Kidney tubule cell (primary cell): ENCODE data around the gene HBM.
"Not testable (repeated sequence)": the region's sequence is repeated elsewhere in the genome, so short reads cannot be mapped to it uniquely, and the experiment has no call there.

Experiments used
- DNase-seq: peaks from one replicate; pipeline ENCODE4 v3.0.0-alpha.2; 2018; ENCODE audit warnings: low spot score

Gene HBM, protein sequence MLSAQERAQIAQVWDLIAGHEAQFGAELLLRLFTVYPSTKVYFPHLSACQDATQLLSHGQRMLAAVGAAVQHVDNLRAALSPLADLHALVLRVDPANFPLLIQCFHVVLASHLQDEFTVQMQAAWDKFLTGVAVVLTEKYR

DNA sequence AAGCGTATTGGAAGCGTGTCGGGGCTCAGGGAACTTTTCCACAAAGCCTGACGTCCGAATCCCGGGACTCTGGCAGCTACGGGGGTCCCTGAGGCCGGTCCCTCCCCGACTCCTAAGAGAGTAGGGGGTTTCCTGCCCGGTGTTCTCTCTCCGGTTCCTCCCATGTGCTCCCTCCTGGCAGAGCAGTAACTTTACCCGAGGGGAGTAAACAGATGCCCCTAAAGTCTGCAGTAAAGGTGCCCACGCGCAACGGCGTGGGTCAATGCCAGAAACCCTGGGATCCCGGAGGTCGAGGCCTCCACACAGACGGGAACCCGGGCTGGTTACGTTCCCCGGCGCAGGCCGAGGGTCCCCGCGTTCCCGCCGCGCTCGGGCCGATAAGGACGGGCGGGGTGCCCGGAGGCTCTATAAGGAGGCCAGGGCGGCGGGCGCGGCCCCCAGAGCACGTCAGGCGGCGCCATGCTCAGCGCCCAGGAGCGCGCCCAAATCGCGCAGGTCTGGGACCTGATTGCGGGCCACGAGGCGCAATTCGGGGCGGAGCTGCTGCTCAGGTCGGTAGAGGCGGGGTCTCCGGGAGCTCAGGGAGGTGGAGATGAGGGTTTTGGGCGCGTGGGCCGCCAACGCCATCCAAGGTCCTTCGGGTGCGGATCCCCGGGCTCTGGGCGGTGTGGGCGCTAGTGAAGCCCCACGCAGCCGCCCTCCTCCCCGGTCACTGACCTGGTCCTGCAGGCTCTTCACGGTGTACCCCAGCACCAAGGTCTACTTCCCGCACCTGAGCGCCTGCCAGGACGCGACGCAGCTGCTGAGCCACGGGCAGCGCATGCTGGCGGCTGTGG, at the start of gene HBM:
Gene HBM, plus strand, starts transcription at position 440 of the 836 bp plus-strand sequence. Its CDS starts 20 bp downstream, at position 460.
- no peak for DNase-seq

GRCh38 chr16:116015-116414, 49.8 kb upstream of the HBM start:
- no peak for DNase-seq

GRCh38 chr16:117379-118365, 48.1 kb upstream of the HBM start:
- peak; percentile 65 for DNase-seq

DNA sequence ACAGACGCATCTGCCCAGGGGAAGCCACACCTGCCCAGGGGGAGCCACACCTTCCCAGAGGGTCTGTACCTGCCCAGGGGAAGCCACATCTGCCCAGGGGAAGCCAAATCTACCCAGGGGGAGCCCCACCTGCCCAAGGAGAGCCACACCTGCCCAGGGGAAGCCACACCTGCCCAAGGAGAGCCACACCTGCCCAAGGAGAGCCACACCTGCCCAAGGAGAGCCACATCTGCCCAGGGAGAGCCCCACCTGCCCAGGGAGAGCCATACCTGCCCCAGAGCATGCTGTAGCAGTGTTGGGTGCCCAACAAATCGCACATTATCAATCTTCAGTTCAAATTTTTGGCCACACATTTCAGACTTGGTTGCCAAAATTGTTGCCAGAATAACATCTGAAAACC, 46.9 kb upstream of the HBM start:
- DNase-seq = no peak

DNA sequence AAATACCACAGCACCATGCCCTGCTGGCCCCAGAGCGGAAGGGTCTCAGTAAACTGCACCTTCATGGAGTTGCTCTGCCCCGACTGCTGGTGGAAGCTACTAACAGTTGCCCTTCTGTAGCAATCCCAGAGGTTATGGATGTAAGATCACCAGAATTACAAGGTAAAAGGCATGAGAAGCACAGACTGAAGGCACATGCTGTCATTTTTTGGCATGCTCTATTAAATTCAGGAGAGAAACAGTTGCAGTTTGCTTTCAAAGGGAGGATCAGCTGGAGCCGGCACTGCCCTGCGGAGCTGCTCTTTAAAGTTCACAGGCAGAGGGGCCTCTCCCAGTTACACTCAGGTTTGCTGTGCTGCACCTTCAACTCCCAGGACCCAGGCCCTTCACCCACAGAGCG, 46.5 kb upstream of the HBM start:
- DNase-seq = no peak

DNA sequence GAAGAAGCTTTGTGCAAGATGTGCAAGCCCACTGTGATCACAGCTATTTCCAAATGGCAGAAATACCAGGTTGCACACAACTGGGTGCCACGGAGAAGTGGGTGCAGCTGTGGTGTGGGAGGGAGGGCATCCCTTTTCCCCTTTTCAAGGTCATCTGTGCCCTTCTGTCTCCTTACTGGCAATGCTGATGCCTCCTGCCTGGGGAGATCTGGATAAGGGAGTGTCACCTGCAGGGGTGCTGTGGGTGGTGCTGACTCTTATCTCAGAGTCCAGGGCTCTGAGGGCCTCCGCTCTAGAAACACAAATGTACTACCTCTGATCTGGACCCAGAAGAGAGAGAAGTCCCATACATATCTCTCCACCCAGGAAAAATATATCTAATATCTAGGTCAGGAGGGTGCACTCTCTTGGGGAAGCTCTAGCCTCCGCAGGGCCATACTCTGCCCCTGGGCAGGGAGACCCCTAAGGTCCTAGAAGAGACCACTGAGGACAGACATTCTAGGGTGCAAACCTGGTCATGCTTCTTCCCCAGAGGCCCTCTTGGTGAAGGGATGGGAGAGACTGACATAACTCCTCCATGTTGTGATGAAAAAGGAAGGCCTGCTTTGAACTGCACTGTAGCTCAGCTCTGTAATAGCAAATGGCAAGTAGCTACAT, 45.8 kb upstream of the HBM start:
- no peak for DNase-seq

DNA sequence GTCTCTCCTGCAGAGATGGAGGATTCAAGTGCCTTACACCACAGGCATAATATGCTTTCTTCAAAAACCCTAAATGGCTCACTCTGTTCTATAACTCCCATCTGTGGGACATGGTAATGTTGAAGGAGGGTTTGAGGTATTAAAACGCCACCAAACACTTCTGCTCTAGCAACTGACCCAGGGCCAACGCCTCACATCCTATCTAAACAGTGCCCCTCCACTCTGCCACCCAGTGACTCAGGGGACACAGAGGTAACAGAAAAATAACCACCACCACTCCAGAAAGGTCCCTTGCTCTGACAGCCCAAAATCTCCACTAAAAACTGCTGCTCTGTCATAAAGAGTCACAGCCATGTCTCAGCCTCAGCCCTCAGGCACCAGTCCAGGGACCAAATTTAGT, 45.0 kb upstream of the HBM start:
- no peak for DNase-seq

DNA sequence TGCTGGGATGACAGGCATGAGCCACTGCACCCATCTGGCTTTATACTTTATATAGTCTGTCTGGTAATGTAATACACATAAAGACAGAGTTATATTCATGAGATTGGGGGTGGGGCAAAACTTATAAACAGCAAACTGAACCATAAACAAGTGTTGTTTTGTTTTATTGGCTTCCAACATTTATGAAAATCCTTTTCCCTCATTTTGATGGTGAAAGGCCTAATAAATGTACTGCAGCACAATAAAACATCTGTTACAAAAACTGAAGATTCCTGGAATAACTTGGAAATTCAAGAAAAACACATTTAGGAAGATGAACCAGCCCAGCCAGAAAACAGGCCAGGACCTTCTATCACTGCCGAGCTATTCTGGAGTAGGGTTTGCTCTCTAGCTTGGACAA, 43.4 kb upstream of the HBM start:
- no peak for DNase-seq

DNA sequence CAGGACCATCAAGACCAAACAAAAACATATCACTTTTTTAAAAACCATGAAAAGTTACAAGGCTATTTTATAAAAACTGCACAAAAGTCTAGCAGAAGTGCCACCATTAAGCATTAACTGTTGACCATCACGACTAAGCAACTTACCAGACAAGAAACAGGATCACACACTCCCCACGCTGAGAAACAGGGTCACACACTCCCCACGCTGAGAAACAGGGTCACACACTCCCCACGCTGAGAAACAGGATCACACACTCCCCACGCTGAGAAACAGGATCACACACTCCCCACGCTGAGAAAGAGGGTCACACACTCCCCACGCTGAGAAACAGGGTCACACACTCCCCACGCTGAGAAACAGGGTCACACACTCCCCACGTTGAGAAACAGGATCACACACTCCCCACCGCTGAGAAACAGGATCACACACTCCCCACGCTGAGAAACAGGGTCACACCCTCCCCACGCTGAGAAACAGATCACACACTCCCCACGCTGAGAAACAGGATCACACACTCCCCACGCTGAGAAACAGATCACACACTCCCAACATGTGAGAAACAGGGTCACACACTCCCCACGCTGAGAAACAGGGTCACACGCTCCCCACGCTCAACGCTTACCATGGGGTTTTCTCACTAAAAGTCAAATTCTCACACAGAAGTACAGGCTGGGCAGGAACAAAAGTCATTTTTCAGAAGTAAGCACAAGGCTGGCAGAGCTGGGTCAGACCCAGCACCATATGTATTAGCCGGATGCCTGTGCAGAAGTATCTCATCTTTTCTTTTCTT, 42.0 kb upstream of the HBM start:
- not testable (repeated sequence) for DNase-seq

DNA sequence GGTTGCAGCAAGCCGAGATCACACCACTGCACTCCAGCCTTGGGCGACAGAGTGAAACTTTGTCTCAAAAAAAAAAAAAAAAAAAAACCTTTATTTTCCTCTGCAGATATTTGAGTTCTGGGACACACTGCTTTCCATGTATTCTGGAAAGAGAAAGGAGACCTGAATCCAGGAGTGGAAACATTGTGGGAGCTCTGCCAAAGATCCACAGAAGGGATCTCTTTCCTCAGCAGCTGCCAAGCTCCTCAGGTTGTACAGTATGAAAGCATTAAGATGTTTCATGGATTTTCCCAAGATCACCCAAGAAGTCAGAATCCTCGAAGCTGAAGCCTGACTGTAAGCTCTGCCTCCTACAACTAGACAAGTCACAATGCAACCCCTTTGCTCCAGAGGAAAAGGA, 40.8 kb upstream of the HBM start:
- no peak for DNase-seq

DNA sequence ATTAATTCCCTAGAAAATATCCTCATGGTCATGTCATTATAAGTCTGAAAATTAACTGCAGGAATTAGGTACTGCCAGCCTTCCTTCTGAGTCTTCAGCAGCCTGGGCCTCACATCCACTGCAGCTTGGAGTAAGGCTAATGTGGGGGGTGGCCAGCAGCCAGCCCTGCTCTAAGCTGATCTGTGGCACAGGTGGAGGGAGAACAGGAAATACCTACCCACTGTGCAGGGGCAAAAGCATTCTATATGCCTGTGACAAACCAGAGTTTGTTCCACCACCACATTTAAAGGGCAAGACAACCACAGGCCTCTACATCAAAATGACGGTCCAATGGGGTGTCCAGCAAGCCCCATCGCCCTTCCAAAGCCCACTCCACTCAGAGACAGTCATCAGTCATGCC, 36.7 kb upstream of the HBM start:
- no peak for DNase-seq

- no peak for DNase-seq
These were observed 35.1 kb upstream of the HBM start for GRCh38 chr16:130533-131173.

- DNase-seq = no peak
These were observed 33.7 kb upstream of the HBM start for GRCh38 chr16:132120-132519.

DNA sequence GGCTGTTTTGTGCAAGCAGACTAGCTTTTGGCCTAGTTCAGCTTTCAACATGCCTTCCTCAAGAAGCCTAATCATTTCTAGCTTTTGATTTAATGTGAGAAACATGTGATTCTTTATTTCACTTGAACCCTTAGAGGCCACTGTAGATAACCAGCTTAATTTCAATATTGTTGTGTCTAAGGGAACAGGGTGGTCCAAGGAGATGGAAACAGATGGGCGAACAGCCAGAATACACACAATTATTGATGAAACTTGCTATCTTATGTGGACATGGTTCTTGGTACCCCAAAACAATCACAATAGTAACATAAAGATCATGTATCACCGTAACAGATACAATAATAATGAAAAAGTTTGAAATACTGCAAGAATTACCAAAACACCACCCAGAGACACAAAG, 32.1 kb upstream of the HBM start:
- DNase-seq = no peak

DNA sequence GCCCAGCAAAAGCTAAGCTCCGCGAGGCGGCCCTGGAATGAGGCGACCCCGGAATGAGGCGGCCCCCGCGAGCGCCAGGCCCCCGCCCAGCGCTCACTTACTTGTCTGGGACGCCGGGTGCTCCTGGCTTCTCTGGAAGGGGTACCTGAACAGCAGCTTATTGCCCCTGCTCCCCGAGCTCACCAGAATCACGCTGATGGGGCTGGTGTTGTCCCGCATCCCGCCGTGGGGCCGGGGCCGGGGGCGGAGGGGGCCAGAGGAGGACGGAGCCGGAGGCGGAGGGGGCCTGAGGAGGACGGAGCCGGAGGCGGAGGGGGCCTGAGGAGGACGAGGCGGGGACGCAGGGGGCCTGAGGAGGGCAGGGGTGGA, 27.7 kb upstream of the HBM start:
- peak; percentile 7 for DNase-seq

DNA sequence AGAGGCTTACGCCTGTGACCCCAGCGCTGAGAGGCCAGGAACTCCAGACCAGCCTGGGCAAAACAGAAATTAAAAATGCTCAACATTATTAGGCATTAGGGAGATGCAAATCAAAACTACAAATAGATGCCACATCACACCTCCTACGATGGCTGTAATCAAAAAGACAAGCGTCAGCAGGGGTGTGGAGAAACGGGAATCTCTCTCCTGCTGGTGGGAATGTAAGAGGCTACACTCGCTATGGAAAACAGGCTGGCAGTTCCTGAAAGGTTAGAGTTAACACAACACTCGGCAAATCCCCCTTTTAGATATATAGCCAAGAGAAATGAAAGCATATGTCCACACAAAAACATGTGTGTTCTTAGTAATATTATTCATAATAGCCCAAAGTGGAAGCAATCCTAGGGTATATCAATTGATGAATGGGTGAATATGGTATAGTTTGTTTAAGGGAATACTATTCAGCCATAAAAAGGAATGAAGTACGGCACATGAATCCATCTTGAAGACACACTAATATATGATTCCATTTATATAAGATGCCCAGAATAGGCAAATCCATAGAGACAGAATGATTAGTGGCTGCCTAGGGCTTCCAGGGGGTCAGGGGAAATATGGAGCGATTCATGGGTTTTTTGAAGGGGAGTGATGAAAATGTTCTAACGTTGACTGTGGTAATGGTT, 25.5 kb upstream of the HBM start:
- DNase-seq = no peak

DNA sequence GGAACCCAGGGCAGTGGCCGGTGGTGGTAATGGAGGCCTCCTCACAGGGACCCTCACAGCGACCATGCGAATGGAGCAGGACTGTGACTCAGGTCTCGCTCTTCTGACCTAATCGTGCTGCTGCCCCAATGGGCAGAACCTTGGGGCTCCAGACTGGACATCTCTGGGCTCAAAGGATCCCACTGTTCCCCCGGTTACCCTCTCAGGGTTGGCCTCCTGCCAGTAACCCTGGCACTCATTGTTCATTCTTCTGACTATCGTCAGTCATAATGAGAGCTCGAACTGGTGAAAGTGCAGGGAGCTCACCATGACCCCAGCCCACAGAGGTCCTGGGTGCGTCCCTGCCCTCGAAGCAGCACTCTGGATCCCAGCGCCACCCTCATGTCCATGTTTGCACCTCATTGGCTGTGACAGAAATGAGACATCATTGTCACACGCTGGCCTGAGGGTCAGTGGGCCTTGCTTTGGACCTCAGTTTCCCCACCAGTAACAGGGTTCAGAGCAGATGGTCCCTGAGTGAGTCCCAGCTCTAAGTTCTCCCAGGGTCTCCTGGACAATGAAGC, 23.3 kb upstream of the HBM start:
- DNase-seq = no peak

DNA sequence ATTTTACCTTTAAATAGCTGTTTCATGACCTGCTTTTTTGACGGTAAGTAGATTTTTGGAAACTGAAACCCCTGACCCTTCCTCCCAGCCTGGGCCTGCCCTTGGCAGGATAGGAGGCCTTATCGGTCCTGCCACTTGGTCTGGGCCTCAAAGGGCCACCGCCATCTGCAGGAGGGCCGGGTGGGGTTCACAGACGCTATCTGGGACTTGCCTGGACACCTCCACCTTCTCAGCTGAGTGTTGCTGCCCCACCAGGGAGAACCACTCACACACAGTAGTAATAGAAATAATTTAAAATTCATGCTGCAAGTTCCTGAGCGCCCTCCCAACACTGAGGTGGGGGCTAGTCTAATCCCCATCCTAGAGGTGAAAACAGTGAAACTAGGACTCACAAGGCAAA, 22.7 kb upstream of the HBM start:
- DNase-seq = no peak

- no peak for DNase-seq
These were observed 22.3 kb upstream of the HBM start for GRCh38 chr16:143456-143855.

- no peak for DNase-seq
These were observed 21.0 kb upstream of the HBM start for GRCh38 chr16:144797-145252.
